ENCODE data around the gene METRN.

METRN gene

GRCh38 chr16:685967-686366, 29.0 kb upstream of the METRN start:
- H3K4me1 ChIP-seq (ENCODE audit: insufficient read depth, low read length, poor library complexity, severe bottlenecking) = peaks cover 9% of the 10 kb centered on the region
- H3K36me3 ChIP-seq (ENCODE audit: insufficient read depth, low read length) = no peaks in the 10 kb centered on the region
- no peak overlapping the region for H3K9ac ChIP-seq (ENCODE audit: low read depth, low read length, poor library complexity, severe bottlenecking)

GRCh38 chr16:686459-687260, 28.3 kb upstream of the METRN start:
- Histone ChIP-seq H4K20me1 (ENCODE audit: insufficient read depth, low read length, poor library complexity, severe bottlenecking) (no peaks in the 10 kb centered on the region), H3K4me3 (ENCODE audit: low read length, poor library complexity, severe bottlenecking) (no peak overlapping the region), H3K36me3 (ENCODE audit: insufficient read depth, low read length) (no peaks in the 10 kb centered on the region), H3K4me2 (ENCODE audit: low read depth, low read length, poor library complexity, severe bottlenecking) (no peak overlapping the region), H2AFZ (ENCODE audit: low read length) (no peak overlapping the region), H3K27me3 (ENCODE audit: insufficient read depth, low read length, poor library complexity, severe bottlenecking) (no peaks in the 10 kb centered on the region), H3K9ac (ENCODE audit: low read depth, low read length, poor library complexity, severe bottlenecking) (no peak overlapping the region), H3F3A (ENCODE audit: low read depth) (no peaks in the 10 kb centered on the region), H3K9me2 (replicated peaks; ENCODE audit: low read depth, low read length) (no peaks in the 10 kb centered on the region), H3K4me1 (ENCODE audit: insufficient read depth, low read length, poor library complexity, severe bottlenecking) (peaks cover 9% of the 10 kb centered on the region), H3K79me2 (ENCODE audit: insufficient read depth, low read length) (peaks cover 13% of the 10 kb centered on the region), H3K9me3 (ENCODE audit: insufficient read depth, low read depth, low read length) (no peaks in the 10 kb centered on the region)
- TF ChIP-seq EZH2phosphoT487 (IDR thresholded peaks at IDR 0.05; ENCODE audit: borderline replicate concordance) (no peak), CTCF (conservative IDR thresholded peaks at IDR 0.05; ENCODE audit: low read length) (no peak)

More at GRCh38 chr16:685967-686366, 29.0 kb upstream of the METRN start:
- H3K4me3 ChIP-seq (ENCODE audit: low read length, poor library complexity, severe bottlenecking) = no peak overlapping the region
- H3F3A ChIP-seq (ENCODE audit: low read depth) = no peaks in the 10 kb centered on the region
- no peaks in the 10 kb centered on the region for H3K27me3 ChIP-seq (ENCODE audit: insufficient read depth, low read length, poor library complexity, severe bottlenecking)
- peaks cover 20% of the 10 kb centered on the region for H3K79me2 ChIP-seq (ENCODE audit: insufficient read depth, low read length)
- H2AFZ ChIP-seq (ENCODE audit: low read length) = no peak overlapping the region
- H4K20me1 ChIP-seq (ENCODE audit: insufficient read depth, low read length, poor library complexity, severe bottlenecking) = peaks cover 2% of the 10 kb centered on the region
- no peak overlapping the region for H3K4me2 ChIP-seq (ENCODE audit: low read depth, low read length, poor library complexity, severe bottlenecking)
- TF ChIP-seq CTCF (conservative IDR thresholded peaks at IDR 0.05; ENCODE audit: low read length) = peak; percentile 45
- no peak for TF ChIP-seq EZH2phosphoT487 (IDR thresholded peaks at IDR 0.05; ENCODE audit: borderline replicate concordance)
- no peaks in the 10 kb centered on the region for H3K9me2 ChIP-seq (replicated peaks; ENCODE audit: low read depth, low read length)
- H3K9me3 ChIP-seq (ENCODE audit: insufficient read depth, low read depth, low read length) = no peaks in the 10 kb centered on the region

GRCh38 chr16:687499-687898, 27.4 kb upstream of the METRN start:
- Histone ChIP-seq H3K9me3 (ENCODE audit: insufficient read depth, low read depth, low read length) (no peaks in the 10 kb centered on the region), H3K4me2 (ENCODE audit: low read depth, low read length, poor library complexity, severe bottlenecking) (no peak overlapping the region), H3F3A (ENCODE audit: low read depth) (no peaks in the 10 kb centered on the region), H2AFZ (ENCODE audit: low read length) (no peak overlapping the region), H3K36me3 (ENCODE audit: insufficient read depth, low read length) (no peaks in the 10 kb centered on the region), H3K27me3 (ENCODE audit: insufficient read depth, low read length, poor library complexity, severe bottlenecking) (no peaks in the 10 kb centered on the region), H3K9me2 (replicated peaks; ENCODE audit: low read depth, low read length) (no peaks in the 10 kb centered on the region), H3K4me1 (ENCODE audit: insufficient read depth, low read length, poor library complexity, severe bottlenecking) (peaks cover 9% of the 10 kb centered on the region), H3K4me3 (ENCODE audit: low read length, poor library complexity, severe bottlenecking) (no peak overlapping the region), H3K79me2 (ENCODE audit: insufficient read depth, low read length) (peaks cover 8% of the 10 kb centered on the region), H3K9ac (ENCODE audit: low read depth, low read length, poor library complexity, severe bottlenecking) (no peak overlapping the region), H4K20me1 (ENCODE audit: insufficient read depth, low read length, poor library complexity, severe bottlenecking) (no peaks in the 10 kb centered on the region)
- no peak for TF ChIP-seq EZH2phosphoT487 (IDR thresholded peaks at IDR 0.05; ENCODE audit: borderline replicate concordance)
- TF ChIP-seq CTCF (conservative IDR thresholded peaks at IDR 0.05; ENCODE audit: low read length) = no peak

Measured in Loucy (cell line).